PFSK-1 (cell line): ENCODE measurements around the gene ASIC2.

Source experiments
- FOXP2 ChIP-seq: optimal IDR thresholded peaks from 2 replicates; pipeline ENCODE3; 2011; ENCODE audit warnings: borderline replicate concordance, control low read depth, inconsistent platforms; ENCODE audit not compliant: insufficient read depth; ENCODE audit errors: extremely low read length, extremely low read depth
- POLR2AphosphoS5 ChIP-seq: IDR thresholded peaks from 2 replicates; pipeline ENCODE4 v1.6.1; 2012; ENCODE audit warnings: low read depth, mild to moderate bottlenecking, control low read depth, low read length, moderate library complexity
- REST ChIP-seq, 2 experiments: IDR thresholded peaks; 2 replicates each; pipeline versions ENCODE4 v1.6.1 to v1.8.0; 2011 to 2012; ENCODE audit warnings: low read depth in 2 of 2, low read length in 2 of 2, control low read depth in 1 of 2, inconsistent platforms in 1 of 2, mild to moderate bottlenecking in 1 of 2, moderate library complexity in 1 of 2; ENCODE audit not compliant: insufficient read depth in 1 of 2
- SIN3A ChIP-seq: IDR thresholded peaks from 2 replicates; pipeline ENCODE4 v1.6.1; 2012; ENCODE audit warnings: mild to moderate bottlenecking, low read length, moderate library complexity, borderline replicate concordance; ENCODE audit not compliant: insufficient read depth
- TAF1 ChIP-seq: IDR thresholded peaks from 2 replicates; pipeline ENCODE4 v1.6.1; 2012; ENCODE audit warnings: low read length, control low read depth, borderline replicate concordance; ENCODE audit not compliant: insufficient read depth

ASIC2 gene

GRCh38 chr17:33017366-33017765, 275.7 kb downstream of the ASIC2 start:
- TF ChIP-seq SIN3A (no peak), POLR2AphosphoS5 (no peak), FOXP2 (no peak), REST (IDR thresholded peaks at IDR 0.05; ENCODE audit: insufficient read depth in 1 of 2, low read depth in 2 of 2, low read length in 2 of 2) (no peak), TAF1 (no peak)

GRCh38 chr17:33016920-33017319, 276.2 kb downstream of the ASIC2 start:
- TF ChIP-seq POLR2AphosphoS5 = no peak
- TF ChIP-seq TAF1 = no peak
- TF ChIP-seq REST (IDR thresholded peaks at IDR 0.05; ENCODE audit: insufficient read depth in 1 of 2, low read depth in 2 of 2, low read length in 2 of 2) = no peak
- TF ChIP-seq FOXP2 = no peak
- no peak for TF ChIP-seq SIN3A

- TF ChIP-seq SIN3A (no peak), TAF1 (no peak), FOXP2 (no peak), POLR2AphosphoS5 (no peak), REST (IDR thresholded peaks at IDR 0.05; ENCODE audit: insufficient read depth in 1 of 2, low read depth in 2 of 2, low read length in 2 of 2) (no peak)
Measured at GRCh38 chr17:33015716-33016346, 277.3 kb downstream of the ASIC2 start.

GRCh38 chr17:33014751-33015150, 278.3 kb downstream of the ASIC2 start:
- TF ChIP-seq SIN3A = no peak
- TF ChIP-seq TAF1 = no peak
- TF ChIP-seq FOXP2 = no peak
- no peak for TF ChIP-seq REST (IDR thresholded peaks at IDR 0.05; ENCODE audit: insufficient read depth in 1 of 2, low read depth in 2 of 2, low read length in 2 of 2)
- no peak for TF ChIP-seq POLR2AphosphoS5

- TF ChIP-seq REST (IDR thresholded peaks at IDR 0.05; ENCODE audit: insufficient read depth in 1 of 2, low read depth in 2 of 2, low read length in 2 of 2) (no peak), FOXP2 (no peak), TAF1 (no peak), POLR2AphosphoS5 (no peak), SIN3A (no peak)
Measured at GRCh38 chr17:33013596-33014375, 279.3 kb downstream of the ASIC2 start.
